Measurements from ENCODE around the gene ELF2.
"Not testable (repeated sequence)": the region's sequence is repeated elsewhere in the genome, so short reads cannot be mapped to it uniquely, and the experiment has no call there.

The ELF2 gene

GRCh38 chr4:139077567-139078355 is 99.3 kb downstream of the ELF2 start:
- DNase-seq (ENCODE audit: low spot score): no peak

DNA sequence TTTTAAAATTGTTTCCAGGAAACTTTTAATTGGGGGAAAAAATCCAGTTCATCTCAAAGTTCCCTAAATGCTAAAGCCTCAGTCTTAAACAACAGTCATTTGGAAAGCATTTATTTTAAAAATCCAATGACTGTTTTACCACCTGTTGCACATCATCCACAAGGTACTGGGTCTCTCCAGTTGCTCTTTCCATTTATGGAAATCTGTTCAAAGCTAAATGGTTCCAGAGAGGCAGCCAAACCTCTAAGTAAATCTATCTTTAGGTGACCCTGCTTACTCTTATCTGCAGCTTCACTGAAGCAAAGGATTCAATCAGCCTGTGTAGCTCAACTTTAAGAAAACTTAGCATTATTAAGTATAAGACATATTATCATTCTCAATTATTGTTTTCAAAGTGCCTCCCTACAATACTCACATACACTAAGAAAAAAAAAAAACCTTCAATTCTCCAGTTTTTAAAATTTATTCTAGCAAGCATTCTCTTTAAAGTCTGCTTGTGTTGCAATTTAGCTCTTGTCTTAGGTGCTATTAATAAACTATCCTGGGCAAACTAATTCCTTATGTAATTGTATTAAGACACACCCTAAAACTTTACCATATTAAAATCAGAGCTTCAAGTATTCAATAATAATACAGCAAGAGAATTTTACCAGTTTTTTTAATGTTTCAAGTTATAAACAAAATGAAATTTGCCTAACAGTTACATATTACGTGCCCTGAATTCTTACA is 100.8 kb downstream of the ELF2 start:
- DNase-seq (ENCODE audit: low spot score): no peak

DNA sequence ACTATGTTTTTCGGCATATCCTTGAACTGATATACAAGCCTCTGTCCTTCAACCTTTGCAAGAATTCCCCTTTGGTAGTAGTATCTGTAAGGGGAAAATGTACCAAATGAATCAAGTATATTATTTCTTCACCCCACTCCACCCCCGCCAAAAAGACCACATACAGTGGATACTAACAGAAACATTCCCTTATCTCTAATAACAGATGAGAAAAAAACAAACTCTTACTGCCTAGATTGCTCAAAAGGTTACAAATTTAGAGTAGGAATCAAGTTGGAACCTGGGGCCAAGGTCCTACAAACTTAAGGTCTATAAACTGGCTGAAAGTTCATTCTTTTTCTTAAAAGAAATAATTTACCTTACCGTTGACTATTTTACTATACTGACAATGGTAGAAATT is 116.4 kb downstream of the ELF2 start:
- DNase-seq (ENCODE audit: low spot score): no peak

- DNase-seq (ENCODE audit: low spot score): not testable (repeated sequence)
Observed at GRCh38 chr4:139059026-139059425, 118.0 kb downstream of the ELF2 start.

DNA sequence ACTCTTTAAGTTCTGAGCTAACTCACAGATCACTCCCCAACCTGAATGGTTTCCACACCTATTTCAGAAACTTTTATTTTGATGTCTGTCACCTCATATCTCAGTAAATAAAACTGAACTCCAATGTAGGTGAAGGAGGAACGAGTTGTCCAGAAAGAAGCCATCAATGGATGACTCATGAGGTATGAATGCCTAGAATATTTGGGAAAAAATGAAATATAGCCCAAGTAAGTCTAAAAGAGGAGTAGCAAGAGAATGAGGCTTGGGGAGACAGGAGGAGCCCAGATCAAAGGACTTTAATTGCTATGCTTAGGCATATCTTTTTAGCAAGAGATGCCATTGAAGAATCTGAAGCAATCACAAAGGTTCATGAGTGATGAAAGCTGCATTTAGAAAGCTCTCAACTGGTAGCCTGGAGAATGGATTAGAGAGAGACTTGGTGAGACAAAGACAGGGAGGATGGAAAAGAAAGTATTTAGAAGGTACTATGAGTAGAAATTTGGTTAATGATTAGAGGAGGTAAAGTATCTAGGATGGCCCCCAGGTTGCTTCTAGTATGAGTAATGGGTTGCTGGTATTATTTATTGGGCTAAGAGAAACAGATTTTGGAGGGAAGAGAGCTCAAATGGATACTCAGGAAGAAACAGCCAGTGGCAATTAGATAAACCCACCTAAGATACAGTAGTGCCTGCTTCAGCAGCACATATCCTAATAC is 122.1 kb downstream of the ELF2 start:
- DNase-seq (ENCODE audit: low spot score): no peak

DNA sequence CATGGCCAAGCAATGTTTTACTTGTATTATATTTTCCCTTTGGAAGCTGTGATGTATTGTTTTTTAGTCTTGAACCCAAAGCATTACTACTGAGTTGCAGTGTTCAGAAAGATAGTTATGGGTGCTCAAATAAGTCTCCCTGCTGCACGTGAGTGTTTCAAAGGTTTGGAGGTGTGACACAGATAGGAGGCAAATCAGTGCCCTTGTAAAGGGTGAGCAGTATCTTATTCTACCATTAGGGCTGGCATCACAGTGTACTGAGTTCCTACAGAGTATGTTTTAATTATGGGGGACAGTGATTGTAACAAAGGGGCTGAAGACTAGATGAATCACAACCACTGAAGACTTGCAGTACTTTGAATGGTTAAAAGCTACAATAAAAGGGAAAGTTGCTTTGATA is 123.1 kb downstream of the ELF2 start:
- no peak for DNase-seq (ENCODE audit: low spot score)

GRCh38 chr4:139050446-139050845 is 126.6 kb downstream of the ELF2 start:
- DNase-seq (ENCODE audit: low spot score): no peak

DNA sequence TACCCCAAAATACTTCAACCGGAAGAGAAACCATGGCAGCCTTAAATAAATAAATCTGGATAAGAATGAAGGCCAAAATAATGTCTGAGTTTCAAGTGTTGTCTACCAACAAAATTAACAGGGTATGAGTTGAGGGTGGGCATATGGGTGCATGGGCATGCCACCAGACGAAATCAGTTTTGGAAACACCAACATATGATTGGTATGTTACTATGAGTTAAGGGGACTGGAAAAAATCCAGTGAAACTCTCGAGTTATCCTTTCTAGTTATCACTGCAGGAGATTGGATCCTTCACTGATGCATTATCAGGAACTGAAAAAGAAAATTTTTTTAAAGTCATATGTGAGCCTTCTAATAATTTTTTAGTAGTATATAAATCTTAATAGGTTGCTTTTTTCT is 129.0 kb downstream of the ELF2 start:
- no peak for DNase-seq (ENCODE audit: low spot score)

GRCh38 chr4:139044291-139044690 is 132.7 kb downstream of the ELF2 start:
- no peak for DNase-seq (ENCODE audit: low spot score)

DNA sequence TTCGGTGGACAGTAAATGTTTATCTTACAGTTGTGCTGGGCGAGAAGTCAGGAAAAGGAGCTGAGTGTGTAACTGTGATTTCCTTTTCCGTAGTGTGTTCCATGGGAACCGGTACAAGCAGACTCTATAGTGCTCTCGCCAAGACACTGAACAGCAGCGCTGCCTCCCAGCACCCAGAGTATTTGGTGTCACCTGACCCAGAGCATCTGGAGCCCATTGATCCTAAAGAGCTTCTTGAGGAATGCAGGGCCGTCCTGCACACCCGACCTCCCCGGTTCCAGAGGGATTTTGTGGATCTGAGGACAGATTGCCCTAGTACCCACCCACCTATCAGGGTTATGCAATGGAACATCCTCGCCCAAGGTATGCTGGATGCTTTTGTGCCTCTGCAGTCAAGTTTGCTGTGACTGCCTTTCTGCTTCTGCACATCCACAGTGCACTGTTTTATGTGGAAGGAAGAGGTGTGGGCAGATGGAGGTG is 134.0 kb downstream of the ELF2 start:
- DNase-seq (ENCODE audit: low spot score): no peak

GRCh38 chr4:139038874-139039443 is 138.1 kb downstream of the ELF2 start:
- no peak for DNase-seq (ENCODE audit: low spot score)

- DNase-seq (ENCODE audit: low spot score): no peak
Observed at GRCh38 chr4:139036885-139037284, 140.1 kb downstream of the ELF2 start.

DNA sequence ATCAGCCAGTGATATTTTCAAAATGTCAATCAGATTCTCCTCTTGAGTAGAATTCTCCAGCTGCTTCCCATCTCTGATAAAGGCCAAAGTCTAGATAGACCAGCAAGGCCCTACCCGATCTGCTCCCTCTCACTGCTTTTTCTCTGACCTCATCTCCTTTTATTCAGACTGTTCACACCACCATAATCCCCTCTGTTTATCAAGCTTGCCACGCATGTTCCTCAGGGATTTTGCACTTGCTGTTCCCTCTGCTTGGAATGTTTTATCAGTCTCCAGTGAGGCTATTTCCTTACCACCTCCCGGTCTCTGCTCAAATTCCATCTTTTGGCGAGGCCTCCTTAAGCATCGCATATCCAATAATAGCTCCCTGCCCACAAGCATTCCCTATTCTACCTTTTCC is 141.4 kb downstream of the ELF2 start:
- DNase-seq (ENCODE audit: low spot score): no peak

DNA sequence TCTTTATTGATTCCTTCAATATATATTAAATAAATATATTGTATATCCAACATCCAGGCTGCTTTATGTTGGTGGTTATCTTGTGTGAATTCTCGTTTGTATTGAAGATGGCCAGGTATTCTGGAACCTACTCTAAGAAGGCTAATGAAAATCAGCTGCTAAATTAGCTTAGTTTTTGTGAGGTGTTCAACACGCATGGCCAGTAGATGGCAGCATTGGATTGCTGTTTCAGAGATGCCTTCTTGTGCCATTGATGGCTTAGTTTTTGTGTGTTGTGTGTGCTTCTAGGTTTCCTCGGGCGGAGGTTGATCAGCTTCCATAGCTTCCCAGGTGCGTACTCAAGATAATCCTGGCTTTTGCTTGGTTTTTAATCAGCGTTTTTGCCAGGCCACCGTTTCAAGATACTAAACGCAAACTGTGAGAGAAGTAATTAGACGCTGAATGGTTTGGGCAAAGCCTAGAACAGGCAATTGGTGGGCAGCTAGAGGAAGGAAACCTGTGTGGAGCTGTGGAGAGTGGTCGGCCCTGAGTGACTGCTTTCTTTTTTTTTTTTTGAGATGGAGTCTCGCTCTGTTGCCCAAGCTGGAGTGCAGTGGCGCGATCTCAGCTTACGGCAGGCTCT is 146.3 kb downstream of the ELF2 start:
- peak; percentile 73 for DNase-seq (ENCODE audit: low spot score)

- not testable (repeated sequence) for DNase-seq (ENCODE audit: low spot score)
Observed at GRCh38 chr4:139029866-139030363, 147.1 kb downstream of the ELF2 start.

DNA sequence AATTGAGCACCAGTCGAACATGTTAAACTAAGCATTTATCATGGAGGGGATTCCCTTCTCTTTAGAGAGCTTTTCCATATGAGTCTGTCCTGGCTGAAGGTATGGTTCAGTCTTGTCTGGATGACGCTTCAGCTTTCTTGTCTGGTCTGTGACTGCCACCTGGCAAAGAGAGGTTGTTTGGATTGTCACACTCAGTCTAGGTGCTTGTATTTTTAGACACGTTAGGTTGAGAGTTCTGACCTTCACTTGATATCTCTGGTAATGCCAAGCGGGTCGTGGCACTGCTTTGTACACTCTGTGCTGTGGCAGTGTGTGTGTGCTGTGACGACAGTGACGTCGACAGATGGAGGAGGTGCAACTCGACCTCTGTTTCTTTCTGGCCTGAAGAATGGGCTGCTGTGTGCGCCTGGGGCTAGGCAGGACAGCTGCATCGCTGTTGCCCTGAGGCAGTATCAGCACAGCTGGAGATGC is 148.8 kb downstream of the ELF2 start:
- no peak for DNase-seq (ENCODE audit: low spot score)

GRCh38 chr4:139027776-139028175 is 149.2 kb downstream of the ELF2 start:
- no peak for DNase-seq (ENCODE audit: low spot score)

DNA sequence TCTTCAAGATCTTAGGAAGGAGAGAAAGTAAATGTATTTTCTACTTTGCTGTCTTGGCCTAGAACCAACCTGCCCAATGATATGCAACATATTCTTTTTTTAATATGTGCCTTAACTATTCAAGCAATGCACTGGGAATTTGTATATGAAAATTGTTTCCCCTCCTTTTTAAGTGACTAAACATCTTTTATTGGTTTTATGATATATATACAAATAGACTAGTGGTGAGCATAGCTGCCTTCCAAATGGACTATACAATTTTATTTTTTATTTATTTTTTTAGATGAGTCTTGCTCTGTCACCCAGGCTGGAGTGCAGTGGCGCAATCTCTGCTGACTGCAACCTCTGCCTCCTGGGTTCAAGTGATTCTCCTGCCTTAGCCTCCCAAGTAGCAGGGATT is 151.2 kb downstream of the ELF2 start:
- no peak for DNase-seq (ENCODE audit: low spot score)

DNA sequence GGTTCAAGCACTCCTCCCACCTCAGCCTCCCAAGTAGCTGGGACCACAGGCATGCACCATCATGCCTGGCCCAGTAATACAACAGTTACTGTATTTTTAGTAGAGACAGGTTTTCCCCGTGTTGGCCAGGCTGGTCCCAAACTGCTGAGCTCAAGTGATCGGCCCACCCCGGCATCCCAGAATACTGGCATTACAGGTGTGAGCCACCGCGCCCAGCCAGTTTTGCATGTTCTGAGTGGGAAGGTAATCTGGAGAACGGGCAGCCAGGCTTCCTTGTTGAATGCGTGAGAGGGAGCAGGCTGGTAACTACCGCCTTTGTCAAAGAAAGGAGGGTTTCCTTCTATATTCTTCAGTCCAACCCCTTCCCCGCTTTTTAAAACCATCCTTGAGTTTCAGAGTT is 152.3 kb downstream of the ELF2 start:
- DNase-seq (ENCODE audit: low spot score): no peak

GRCh38 chr4:139022835-139023234 is 154.2 kb downstream of the ELF2 start:
- no peak for DNase-seq (ENCODE audit: low spot score)

GRCh38 chr4:139021071-139021470 is 155.9 kb downstream of the ELF2 start:
- DNase-seq (ENCODE audit: low spot score): not testable (repeated sequence)

DNA sequence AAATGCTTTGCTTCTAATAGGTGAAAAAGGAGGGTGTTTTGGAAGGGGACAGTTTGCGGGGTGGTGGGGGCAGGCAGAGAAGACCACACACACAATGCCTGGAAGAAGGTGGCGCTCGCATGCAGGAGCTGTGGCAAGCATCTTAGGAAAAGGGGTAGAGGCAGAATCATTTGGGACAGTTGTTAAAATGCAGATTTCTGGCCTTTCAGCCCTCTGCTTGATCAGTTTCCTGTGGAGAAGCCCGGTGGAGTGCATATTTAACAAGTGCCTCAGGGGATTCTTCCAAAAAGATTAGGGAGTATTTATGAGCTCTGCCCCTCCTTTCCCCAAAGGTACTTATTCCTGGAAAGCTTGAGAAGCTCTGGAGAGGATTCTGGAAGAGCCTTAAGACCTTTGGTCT is 156.6 kb downstream of the ELF2 start:
- DNase-seq (ENCODE audit: low spot score): no peak
